GM19099 (cell line): ENCODE results near the gene GRIP1.

Source experiments
- POLR2A ChIP-seq: IDR thresholded peaks from 3 replicates; pipeline ENCODE4 v1.6.1; 2011; ENCODE audit warnings: low read depth; ENCODE audit not compliant: insufficient read length; ENCODE audit errors: extremely low read depth

GRIP1 gene

DNA sequence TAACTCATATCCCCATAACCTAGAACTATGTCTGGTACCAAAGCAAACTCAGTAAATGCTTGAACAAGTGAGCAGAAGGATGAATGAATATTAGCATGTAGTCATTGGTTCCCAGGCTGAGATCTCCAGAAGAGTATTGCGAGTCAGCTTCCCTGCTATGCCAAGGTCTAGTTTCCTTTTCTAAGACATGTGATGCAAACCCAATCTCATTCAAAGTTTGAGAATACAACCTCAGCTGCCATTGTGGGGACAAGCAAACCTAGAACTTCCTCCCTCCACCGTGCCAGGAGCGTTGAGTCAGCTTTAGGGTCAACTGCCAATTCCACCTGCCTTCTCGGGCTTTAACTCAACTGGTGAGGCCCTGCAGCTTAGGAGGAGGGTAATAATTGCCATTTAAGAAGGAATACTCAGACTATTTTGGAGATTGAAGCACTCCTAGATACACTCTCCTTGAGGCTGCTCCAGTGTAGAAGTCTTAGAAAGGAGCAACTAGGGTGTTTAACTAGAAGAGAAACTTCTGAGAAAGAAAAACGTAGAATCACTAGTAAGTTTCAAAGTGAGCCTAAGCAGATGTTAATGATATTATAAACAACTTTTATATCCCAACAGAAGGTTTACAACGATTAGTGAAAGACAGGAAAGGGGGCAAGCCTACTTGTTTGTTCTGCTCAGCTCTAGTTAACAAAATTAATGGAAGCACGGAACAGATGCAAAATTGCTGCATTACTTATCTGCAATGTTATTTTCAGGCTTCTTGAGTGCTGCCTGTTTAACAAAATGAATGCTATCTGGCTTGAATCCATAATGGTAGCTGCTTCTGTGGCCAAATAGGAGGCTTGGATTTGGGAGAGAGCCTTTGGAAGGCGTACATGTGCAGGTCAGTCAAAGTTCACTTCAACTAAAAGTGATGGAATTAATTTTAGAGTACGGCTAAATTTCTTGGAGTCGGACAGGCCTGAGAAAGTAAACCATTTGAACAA lies 279.7 kb downstream of the GRIP1 start:
- no peak for TF ChIP-seq POLR2A

DNA sequence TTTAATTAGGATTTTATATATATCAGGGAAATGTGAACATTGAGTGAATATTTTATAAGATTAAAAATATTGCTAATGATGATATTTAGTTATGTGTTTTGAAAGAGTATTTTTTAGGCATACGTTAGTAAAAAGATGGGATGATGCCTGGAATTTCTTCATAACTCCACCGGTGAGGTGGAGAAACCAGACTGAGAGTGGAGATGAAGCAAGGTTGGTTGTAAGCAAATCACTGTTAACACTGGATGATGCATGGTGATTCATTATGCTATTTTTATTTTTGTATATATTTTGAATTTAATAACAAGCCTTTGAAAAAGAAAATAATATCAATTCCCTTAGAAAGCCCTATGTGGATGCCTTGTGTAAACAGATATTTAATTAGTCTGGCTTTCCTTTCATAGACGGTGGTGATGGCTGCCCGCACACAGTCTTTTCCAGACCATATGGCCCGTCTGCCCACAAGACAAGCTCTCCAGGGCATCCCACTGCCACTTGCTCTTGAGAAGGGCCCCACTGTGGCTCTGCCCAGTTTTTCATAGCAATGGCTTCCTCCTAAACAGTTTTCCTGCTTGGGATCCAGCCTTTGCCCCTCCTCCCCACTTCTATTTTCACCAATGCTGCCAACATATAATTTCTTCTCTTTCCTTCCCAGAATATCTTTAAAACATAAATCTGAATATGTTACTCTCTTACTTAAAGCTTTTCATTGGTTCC lies 281.1 kb downstream of the GRIP1 start:
- no peak for TF ChIP-seq POLR2A

GRCh38 chr12:66393890-66394289 lies 285.0 kb downstream of the GRIP1 start:
- no peak for TF ChIP-seq POLR2A

DNA sequence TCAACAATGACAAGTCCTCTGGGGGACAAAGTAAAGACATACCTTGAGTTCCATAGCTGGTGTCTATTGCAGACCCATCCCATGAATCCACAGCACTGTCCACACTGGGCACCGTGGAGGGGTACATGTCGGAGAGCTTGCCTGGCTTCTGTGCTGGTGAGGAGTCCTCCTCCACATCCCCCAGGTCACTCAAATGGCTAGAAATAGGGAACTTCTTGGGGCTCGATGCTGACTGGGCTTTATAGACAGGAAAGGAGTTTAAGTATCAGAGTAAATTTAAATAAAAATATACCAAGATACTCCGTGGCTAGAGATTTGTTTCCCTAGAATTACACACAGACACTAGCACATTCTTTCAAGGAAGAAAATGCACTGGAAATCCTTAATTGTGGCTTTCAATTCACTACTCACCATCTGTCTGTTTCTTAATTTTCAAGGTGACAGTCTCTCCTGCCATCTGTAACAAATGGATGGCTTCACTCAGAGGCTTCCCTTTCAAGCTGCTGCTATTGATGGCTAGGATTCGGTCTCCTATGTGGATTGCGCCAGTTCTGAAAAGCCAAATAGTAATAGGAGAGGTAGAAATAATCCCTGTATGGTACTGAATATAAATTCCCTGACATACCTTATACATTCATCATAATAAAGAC lies 286.5 kb downstream of the GRIP1 start:
- no peak for TF ChIP-seq POLR2A

DNA sequence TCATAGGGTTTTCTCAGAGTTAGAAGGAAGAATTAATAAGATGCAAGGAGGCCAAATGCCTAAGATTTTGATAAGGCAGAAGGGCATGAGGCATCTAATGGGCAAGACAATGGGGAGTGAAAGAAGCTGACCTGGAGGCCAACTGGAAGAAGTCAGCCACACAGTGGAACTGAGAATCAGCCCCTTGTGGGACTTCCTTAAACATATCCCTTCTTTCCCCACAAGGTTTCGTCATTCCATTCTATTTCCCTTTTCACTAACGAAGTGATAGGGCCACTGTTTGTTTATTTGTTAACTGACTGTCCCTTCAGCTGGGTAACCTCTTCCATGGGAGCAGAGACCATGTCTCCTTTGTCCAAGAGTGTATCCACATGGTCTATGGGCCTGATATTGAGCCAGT lies 290.4 kb downstream of the GRIP1 start:
- no peak for TF ChIP-seq POLR2A

DNA sequence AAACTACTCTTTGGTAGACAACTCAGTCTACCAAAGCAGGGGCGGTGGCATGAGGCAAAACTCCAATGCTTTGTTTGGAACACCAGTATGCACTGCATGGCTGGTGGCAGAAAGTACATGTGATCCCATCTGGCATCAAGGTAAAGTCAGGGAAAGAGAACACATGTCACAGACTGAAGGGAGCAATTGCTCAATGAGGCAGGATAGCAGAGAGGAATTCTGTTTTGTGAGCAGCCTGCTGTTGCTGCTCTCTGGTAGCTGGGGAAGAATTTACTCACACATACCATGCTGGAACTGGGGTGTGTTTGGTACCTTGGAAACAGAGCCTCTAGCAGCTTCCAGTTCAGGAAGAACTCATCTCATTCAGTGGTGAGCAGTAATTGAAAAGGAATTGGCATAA lies 291.8 kb downstream of the GRIP1 start:
- TF ChIP-seq POLR2A, result no peak

DNA sequence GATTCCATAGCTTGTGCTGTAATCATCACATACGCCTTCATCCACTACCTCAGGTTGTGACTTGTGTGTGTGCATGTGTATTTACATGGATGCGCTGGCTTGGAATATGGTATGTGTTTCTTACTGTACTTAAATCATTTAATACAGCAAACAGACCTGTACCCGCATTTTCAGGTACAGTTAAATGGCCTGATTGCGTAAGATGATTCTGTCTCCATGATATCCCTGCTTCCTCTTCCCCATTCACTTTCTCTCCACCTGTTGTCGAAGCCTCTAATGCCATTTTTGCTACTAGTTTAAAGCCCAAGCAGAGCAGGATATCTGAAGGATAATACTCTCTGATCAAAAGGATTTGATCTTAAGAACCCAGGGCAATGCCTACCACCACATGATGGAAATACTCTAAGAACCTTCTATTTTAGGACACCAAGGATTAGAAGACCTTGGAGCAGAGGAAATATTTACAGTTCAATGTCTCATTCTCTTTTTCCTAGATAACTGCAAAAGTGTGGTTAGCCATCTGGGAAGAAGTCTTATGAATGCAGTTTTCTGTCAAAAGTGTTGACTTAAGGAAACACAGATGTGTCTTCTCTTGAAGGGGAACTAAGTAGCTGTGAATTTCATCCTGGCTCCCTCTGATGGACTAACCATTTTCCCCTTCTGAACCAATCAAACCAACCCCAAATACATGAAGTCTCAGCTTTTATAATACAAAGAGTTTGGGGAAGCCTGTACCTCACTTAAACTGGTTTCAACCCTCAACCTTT lies 297.9 kb downstream of the GRIP1 start:
- TF ChIP-seq POLR2A, result no peak

DNA sequence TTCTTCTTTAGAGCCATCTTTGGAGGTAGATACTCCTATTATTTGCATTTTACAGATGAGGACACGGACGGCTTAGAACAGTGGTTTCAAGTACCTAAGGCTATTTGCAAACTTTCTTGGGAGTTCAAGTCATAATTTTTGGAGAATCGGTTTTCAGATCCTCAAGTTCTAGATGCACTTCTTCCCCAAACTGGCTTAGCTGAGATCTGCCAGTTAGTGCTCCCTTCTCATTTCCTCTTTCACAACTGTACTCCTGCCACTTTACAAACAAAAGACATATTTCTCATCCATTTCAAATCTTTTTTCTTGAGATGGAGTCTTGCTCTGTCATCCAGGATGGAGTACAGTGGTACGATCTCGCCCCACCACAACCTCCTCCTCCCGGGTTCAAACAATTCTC lies 299.3 kb downstream of the GRIP1 start:
- TF ChIP-seq POLR2A, result no peak

- no peak for TF ChIP-seq POLR2A
Observed at GRCh38 chr12:66375560-66375959, 303.3 kb downstream of the GRIP1 start.

GRCh38 chr12:66371982-66372381 lies 306.9 kb downstream of the GRIP1 start:
- TF ChIP-seq POLR2A, result no peak

GRCh38 chr12:66367015-66367667 lies 311.7 kb downstream of the GRIP1 start:
- TF ChIP-seq POLR2A, result no peak

- no peak for TF ChIP-seq POLR2A
Observed at GRCh38 chr12:66365718-66366490, 313.0 kb downstream of the GRIP1 start.

DNA sequence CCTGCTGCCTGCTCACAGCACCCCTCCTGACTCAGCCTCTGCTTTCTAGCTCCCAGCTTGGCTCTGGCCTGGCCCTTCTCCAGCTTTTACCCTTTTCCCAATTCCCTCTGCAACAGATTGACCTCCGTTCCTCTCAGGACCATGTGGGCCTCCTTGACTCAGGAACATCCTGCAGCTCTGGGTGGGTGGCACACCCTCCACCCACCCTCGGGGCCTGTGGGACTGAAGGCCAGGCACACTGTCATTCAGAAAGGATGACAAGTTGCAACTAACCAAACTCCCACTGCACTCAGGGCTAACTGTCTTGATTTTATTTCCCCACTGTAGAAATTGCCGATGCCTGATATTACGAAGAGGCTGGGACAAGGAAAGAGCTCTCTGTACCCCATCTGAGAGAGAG lies 317.2 kb downstream of the GRIP1 start:
- no peak for TF ChIP-seq POLR2A

GRCh38 chr12:66359300-66359699 lies 319.6 kb downstream of the GRIP1 start:
- TF ChIP-seq POLR2A, result no peak

DNA sequence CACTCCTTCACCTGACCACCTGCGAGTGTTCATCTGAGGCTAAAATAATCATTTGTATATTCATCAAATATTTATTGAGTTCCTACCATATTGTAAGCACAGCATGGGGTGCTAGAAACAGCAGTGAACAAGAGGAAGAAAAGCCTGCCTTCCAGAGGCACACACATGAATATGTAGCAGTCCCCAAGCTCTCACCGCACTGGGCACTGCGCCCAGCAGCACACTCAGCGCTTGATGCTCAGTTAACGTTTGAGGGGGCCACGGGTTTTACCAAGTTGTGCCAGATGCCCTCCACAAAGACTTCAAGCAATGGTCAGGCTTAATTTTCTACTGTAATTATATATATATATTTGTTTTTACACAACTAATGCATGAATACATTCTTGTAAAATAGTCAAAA lies 324.6 kb downstream of the GRIP1 start:
- TF ChIP-seq POLR2A, result no peak
